Measurements from ENCODE around the gene C2CD2L. TPM values are rescaled to one million over a fixed set of nuclear protein-coding genes. Genes with fewer than 3 reads are reported as not detected.

Gene C2CD2L
- total and polyA plus RNA-seq, 2 of the 13 experiments (the other 11 are each of a cell fraction or from before 2014, with no cell fraction given) = 3.7 to 5.5 TPM

GRCh38 chr11:119108146-119108856, 1.2 kb downstream of the C2CD2L start (continued):
- TF ChIP-seq, protein P1, sequence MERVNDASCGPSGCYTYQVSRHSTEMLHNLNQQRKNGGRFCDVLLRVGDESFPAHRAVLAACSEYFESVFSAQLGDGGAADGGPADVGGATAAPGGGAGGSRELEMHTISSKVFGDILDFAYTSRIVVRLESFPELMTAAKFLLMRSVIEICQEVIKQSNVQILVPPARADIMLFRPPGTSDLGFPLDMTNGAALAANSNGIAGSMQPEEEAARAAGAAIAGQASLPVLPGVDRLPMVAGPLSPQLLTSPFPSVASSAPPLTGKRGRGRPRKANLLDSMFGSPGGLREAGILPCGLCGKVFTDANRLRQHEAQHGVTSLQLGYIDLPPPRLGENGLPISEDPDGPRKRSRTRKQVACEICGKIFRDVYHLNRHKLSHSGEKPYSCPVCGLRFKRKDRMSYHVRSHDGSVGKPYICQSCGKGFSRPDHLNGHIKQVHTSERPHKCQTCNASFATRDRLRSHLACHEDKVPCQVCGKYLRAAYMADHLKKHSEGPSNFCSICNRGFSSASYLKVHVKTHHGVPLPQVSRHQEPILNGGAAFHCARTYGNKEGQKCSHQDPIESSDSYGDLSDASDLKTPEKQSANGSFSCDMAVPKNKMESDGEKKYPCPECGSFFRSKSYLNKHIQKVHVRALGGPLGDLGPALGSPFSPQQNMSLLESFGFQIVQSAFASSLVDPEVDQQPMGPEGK (CRISPR knock-in tag; IDR thresholded peaks at IDR 0.05) = peak; percentile 0; the same call in 1 of the 2 replicates
- TF ChIP-seq HDAC1 (CRISPR knock-in tag; IDR thresholded peaks at IDR 0.05) = peak; percentile 0; the same call in 1 of the 2 replicates
- TF ChIP-seq ZUFSP (CRISPR knock-in tag; IDR thresholded peaks at IDR 0.05; ENCODE audit: borderline replicate concordance) = no peak
- TF ChIP-seq, protein P2, sequence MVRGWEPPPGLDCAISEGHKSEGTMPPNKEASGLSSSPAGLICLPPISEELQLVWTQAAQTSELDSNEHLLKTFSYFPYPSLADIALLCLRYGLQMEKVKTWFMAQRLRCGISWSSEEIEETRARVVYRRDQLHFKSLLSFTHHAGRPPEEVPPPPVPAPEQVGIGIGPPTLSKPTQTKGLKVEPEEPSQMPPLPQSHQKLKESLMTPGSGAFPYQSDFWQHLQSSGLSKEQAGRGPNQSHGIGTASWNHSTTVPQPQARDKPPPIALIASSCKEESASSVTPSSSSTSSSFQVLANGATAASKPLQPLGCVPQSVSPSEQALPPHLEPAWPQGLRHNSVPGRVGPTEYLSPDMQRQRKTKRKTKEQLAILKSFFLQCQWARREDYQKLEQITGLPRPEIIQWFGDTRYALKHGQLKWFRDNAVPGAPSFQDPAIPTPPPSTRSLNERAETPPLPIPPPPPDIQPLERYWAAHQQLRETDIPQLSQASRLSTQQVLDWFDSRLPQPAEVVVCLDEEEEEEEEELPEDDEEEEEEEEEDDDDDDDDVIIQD (CRISPR knock-in tag; IDR thresholded peaks at IDR 0.05; ENCODE audit: low read depth) = no peak
- peak; percentile 39 for TF ChIP-seq MAX (IDR thresholded peaks at IDR 0.05)
- TF ChIP-seq MYNN (CRISPR knock-in tag; IDR thresholded peaks at IDR 0.05; ENCODE audit: low read depth) = no peak
- no peak for TF ChIP-seq ZFP41 (CRISPR knock-in tag; IDR thresholded peaks at IDR 0.05; ENCODE audit: borderline replicate concordance)
- peak; percentile 33 for TF ChIP-seq ETV6 (CRISPR knock-in tag; conservative IDR thresholded peaks at IDR 0.05)
- TF ChIP-seq, protein P3, sequence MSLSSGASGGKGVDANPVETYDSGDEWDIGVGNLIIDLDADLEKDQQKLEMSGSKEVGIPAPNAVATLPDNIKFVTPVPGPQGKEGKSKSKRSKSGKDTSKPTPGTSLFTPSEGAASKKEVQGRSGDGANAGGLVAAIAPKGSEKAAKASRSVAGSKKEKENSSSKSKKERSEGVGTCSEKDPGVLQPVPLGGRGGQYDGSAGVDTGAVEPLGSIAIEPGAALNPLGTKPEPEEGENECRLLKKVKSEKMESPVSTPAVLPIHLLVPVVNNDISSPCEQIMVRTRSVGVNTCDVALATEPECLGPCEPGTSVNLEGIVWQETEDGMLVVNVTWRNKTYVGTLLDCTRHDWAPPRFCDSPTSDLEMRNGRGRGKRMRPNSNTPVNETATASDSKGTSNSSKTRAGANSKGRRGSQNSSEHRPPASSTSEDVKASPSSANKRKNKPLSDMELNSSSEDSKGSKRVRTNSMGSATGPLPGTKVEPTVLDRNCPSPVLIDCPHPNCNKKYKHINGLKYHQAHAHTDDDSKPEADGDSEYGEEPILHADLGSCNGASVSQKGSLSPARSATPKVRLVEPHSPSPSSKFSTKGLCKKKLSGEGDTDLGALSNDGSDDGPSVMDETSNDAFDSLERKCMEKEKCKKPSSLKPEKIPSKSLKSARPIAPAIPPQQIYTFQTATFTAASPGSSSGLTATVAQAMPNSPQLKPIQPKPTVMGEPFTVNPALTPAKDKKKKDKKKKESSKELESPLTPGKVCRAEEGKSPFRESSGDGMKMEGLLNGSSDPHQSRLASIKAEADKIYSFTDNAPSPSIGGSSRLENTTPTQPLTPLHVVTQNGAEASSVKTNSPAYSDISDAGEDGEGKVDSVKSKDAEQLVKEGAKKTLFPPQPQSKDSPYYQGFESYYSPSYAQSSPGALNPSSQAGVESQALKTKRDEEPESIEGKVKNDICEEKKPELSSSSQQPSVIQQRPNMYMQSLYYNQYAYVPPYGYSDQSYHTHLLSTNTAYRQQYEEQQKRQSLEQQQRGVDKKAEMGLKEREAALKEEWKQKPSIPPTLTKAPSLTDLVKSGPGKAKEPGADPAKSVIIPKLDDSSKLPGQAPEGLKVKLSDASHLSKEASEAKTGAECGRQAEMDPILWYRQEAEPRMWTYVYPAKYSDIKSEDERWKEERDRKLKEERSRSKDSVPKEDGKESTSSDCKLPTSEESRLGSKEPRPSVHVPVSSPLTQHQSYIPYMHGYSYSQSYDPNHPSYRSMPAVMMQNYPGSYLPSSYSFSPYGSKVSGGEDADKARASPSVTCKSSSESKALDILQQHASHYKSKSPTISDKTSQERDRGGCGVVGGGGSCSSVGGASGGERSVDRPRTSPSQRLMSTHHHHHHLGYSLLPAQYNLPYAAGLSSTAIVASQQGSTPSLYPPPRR (CRISPR knock-in tag; IDR thresholded peaks at IDR 0.05; ENCODE audit: borderline replicate concordance) = no peak
- TF ChIP-seq NR2F6 (IDR thresholded peaks at IDR 0.05) = no peak
- no peak for TF ChIP-seq NR2F6 (CRISPR knock-in tag; IDR thresholded peaks at IDR 0.05)
- TF ChIP-seq, protein P4, sequence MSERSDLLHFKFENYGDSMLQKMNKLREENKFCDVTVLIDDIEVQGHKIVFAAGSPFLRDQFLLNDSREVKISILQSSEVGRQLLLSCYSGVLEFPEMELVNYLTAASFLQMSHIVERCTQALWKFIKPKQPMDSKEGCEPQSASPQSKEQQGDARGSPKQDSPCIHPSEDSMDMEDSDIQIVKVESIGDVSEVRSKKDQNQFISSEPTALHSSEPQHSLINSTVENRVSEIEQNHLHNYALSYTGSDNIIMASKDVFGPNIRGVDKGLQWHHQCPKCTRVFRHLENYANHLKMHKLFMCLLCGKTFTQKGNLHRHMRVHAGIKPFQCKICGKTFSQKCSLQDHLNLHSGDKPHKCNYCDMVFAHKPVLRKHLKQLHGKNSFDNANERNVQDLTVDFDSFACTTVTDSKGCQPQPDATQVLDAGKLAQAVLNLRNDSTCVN (CRISPR knock-in tag; IDR thresholded peaks at IDR 0.05; ENCODE audit: borderline replicate concordance) = 0 out of 2 replicates have a peak, but pooled peaks have one; percentile 6
- TF ChIP-seq MAF1 (CRISPR knock-in tag; IDR thresholded peaks at IDR 0.05; ENCODE audit: borderline replicate concordance) = no peak
- TF ChIP-seq, protein P5, sequence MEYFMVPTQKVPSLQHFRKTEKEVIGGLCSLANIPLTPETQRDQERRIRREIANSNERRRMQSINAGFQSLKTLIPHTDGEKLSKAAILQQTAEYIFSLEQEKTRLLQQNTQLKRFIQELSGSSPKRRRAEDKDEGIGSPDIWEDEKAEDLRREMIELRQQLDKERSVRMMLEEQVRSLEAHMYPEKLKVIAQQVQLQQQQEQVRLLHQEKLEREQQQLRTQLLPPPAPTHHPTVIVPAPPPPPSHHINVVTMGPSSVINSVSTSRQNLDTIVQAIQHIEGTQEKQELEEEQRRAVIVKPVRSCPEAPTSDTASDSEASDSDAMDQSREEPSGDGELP (IDR thresholded peaks at IDR 0.05; ENCODE audit: borderline replicate concordance, low read depth) = no peak
- TF ChIP-seq SP2 (CRISPR knock-in tag; IDR thresholded peaks at IDR 0.05) = peak; percentile 78
- TF ChIP-seq ZNF598 (CRISPR knock-in tag; IDR thresholded peaks at IDR 0.05; ENCODE audit: borderline replicate concordance) = 0 out of 2 replicates have a peak, but pooled peaks have one; percentile 39

All from HepG2 (cell line).